ENCODE data around the gene ZNF438. TPM values are rescaled to one million over a fixed set of nuclear protein-coding genes. Genes with fewer than 3 reads are reported as not detected.
"Not testable (repeated sequence)": the region's sequence is repeated elsewhere in the genome, so short reads cannot be mapped to it uniquely, and the experiment has no call there.

Gene ZNF438
- total and polyA plus RNA-seq, 2 of the 8 experiments (the other 6 are each of a cell fraction or from before 2014, with no cell fraction given) = 0.95 to 1.7 TPM

GRCh38 chr10:31058795-31059703, 27.4 kb upstream of the ZNF438 start (continued):
- TF ChIP-seq NRF1 (IDR thresholded peaks at IDR 0.05; ENCODE audit: low read depth, low read length) (no peak), KDM4A (IDR thresholded peaks at IDR 0.05; ENCODE audit: low read depth, low read length, severe bottlenecking) (no peak), SRF (IDR thresholded peaks at IDR 0.05; ENCODE audit: low read depth, low read length) (no peak), SP2 (IDR thresholded peaks at IDR 0.05; ENCODE audit: low read length) (no peak), BACH1 (IDR thresholded peaks at IDR 0.05; ENCODE audit: low read length) (no peak), RFX5 (IDR thresholded peaks at IDR 0.05; ENCODE audit: borderline replicate concordance, low read depth, low read length) (no peak), GABPA (IDR thresholded peaks at IDR 0.05; ENCODE audit: borderline replicate concordance, insufficient read depth, low read length) (no peak)

- CTCF ChIA-PET (ENCODE audit: partially characterized antibody) = interaction anchor here (0.8 to 1.9 kb wide), 3 partner anchors 16 to 411 kb away, joined by 3 to 5 read pairs (median 5); no protein-coding TSS in a partner anchor
- 85% methylated on average over 8 of the region's 8 CpGs; no CpG with 5 or more reads in 1 of the 2 experiments for WGBS, 2 experiments (ENCODE audit: extremely low coverage in 1 of 2, insufficient coverage in 1 of 2, insufficient read length in 1 of 2, insufficient replicate concordance in 2 of 2, low coverage in 1 of 2, low lambda C conversion rate in 2 of 2, missing lambda C conversion rate in 1 of 2)
- H2BK5ac ChIP-seq (ENCODE audit: low read depth, low read length); H3K23me2 ChIP-seq (ENCODE audit: low read depth, low read length); DNase-seq (ENCODE audit: low read depth in 1 of 2, low spot score in 2 of 2); H3K18ac ChIP-seq (ENCODE audit: extremely low read depth, low read length); H3K4me2 ChIP-seq (ENCODE audit: insufficient read depth in 1 of 2, low read depth in 2 of 2, low read length in 2 of 2); POLR2A ChIA-PET (ENCODE audit: partially characterized antibody); H2BK20ac ChIP-seq (ENCODE audit: low read length); H3K27me3 ChIP-seq (replicated peaks in 1 of 4; ENCODE audit: control insufficient read depth in 3 of 4, extremely low read depth in 1 of 4, insufficient read depth in 3 of 4, low read length in 3 of 4); H3K9me3 ChIP-seq (ENCODE audit: insufficient read depth in 2 of 2, low read depth in 1 of 2, low read length in 1 of 2); H4K91ac ChIP-seq (replicated peaks; ENCODE audit: insufficient read length, low read length); H4K20me1 ChIP-seq (replicated peaks in 1 of 2; ENCODE audit: control insufficient read depth in 1 of 2, insufficient read depth in 2 of 2, low read length in 2 of 2); H3K9ac ChIP-seq (replicated peaks in 1 of 4; ENCODE audit: extremely low read depth in 1 of 4, low read depth in 3 of 4, low read length in 3 of 4); H3K56ac ChIP-seq (replicated peaks; ENCODE audit: insufficient read length, low read depth, low read length); H3K14ac ChIP-seq (ENCODE audit: insufficient read length); H4K5ac ChIP-seq (ENCODE audit: insufficient read length, low read depth, low read length); H2BK12ac ChIP-seq (ENCODE audit: low read depth, low read length); H4K8ac ChIP-seq (ENCODE audit: extremely low read depth, insufficient read depth, low read length); H2AFZ ChIP-seq (ENCODE audit: low read length); H2AK5ac ChIP-seq (ENCODE audit: low read depth, low read length); H3K27ac ChIP-seq (ENCODE audit: low read depth, low read length); H3K4ac ChIP-seq (replicated peaks; ENCODE audit: insufficient read length, low read depth, low read length); H3K4me3 ChIP-seq (ENCODE audit: extremely low read depth in 1 of 4, insufficient read depth in 2 of 4, low read depth in 3 of 4, low read length in 4 of 4); H3K36me3 ChIP-seq (ENCODE audit: control insufficient read depth in 2 of 4, insufficient read depth in 4 of 4, low read length in 3 of 4); H2BK15ac ChIP-seq (ENCODE audit: low read length); FAIRE-seq; H3K79me2 ChIP-seq (ENCODE audit: control insufficient read depth in 1 of 2, insufficient read depth in 2 of 2, low read length in 2 of 2); H3K79me1 ChIP-seq (ENCODE audit: low read depth, low read length); H3K23ac ChIP-seq (ENCODE audit: insufficient read length); H2BK120ac ChIP-seq (replicated peaks; ENCODE audit: low read depth, low read length); H3K4me1 ChIP-seq (replicated peaks in 1 of 4; ENCODE audit: control insufficient read depth in 3 of 4, insufficient read depth in 4 of 4, low read length in 3 of 4): not testable (repeated sequence)
Observed at GRCh38 chr10:31056678-31057077, 25.0 kb upstream of the ZNF438 start.
